ENCODE results near the gene RALGPS1. TPM values are rescaled to one million over a fixed set of nuclear protein-coding genes. Genes with fewer than 3 reads are reported as not detected.

Gene RALGPS1
- polyA plus RNA-seq, 3 donors: 0.60 to 4.6 (median 1.3) TPM

DNA sequence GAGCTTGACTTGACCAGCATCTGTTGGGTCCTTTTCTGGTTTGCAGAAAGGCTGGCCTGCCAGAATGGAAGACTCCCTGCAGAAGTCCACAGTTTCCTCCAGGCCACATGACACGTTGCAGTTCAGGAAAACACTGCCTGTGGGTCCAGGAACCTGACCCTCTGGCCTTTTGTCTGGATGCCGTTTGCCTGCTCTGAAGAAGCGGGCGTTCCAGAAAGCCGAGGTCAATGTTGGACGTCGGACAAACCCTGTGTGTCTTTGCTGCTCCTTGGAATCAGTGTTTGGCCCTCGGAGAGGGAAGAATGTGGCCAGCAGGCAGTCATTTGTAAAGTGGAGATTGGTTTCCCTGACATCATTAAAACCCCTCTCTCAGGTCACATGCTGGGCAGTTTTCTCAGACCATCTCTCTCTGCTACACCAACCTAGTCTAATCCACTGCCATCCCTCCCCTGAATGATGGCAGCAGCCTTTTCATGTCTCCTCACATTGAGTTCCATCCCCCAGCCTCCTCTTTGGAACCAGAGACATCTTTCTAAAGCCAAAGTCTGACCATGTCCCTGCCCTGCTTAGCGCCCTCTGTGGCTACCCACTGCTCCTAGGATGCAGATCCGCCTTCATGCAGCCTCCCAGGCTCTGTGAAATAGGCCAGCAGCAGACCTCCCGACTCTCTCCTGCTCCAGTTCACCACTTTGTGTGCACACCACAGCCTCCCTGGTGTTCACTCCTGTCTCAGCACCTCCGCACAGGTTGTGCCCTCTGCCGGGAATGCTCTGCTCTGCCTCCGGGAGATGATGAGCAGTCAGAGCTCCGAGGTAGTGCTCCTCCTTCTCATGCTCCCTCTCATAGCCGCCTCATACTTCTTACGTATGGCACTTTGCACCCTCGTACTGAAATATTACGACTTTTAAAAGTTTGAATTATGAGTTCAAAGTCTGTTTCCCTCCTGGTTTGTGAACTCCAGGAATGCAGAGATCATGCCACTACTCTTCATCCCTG, 75.6 kb downstream of the RALGPS1 start:
- Histone ChIP-seq H3K79me2 (ENCODE audit: insufficient read depth, low read length) (no peaks in the 10 kb centered on the region), H3K4me1 (ENCODE audit: control insufficient read depth in 1 of 2, insufficient read depth in 2 of 2, low read length in 2 of 2) (peaks cover 19 to 21% of the 10 kb centered on the region in 2 donors), H3K4me3 (replicated peaks in 1 of 3; ENCODE audit: low read depth in 2 of 3, low read length in 3 of 3) (no peak overlapping the region), H3K36me3 (replicated peaks in 1 of 2; ENCODE audit: control insufficient read depth in 1 of 2, insufficient read depth in 2 of 2, low read length in 2 of 2) (no peaks in the 10 kb centered on the region), H2AFZ (ENCODE audit: insufficient read depth, low read depth, low read length, poor library complexity, severe bottlenecking) (no peak overlapping the region), H3K27me3 (ENCODE audit: control insufficient read depth in 2 of 2, insufficient read depth in 2 of 2, low read length in 2 of 2) (peaks cover 63 to 76% of the 10 kb centered on the region in 2 donors), H3K4me2 (replicated peaks; ENCODE audit: extremely low read depth, low read length, poor library complexity, severe bottlenecking) (no peak overlapping the region), H3K9me3 (replicated peaks in 1 of 2; ENCODE audit: control insufficient read depth in 1 of 2, insufficient read depth in 1 of 2, low read length in 2 of 2) (peaks cover 4 to 61% of the 10 kb centered on the region in 2 donors), H3K27ac (ENCODE audit: low read depth in 1 of 2, low read length in 2 of 2) (no peak overlapping the region), H4K20me1 (ENCODE audit: insufficient read depth, low read length) (peaks cover 12% of the 10 kb centered on the region), H3K9ac (ENCODE audit: insufficient read depth, low read length, poor library complexity, severe bottlenecking) (no peak overlapping the region)
- H3K4me1 Mint-ChIP-seq: peaks cover 20% of the 10 kb centered on the region
- H3K27ac Mint-ChIP-seq: no peak overlapping the region
- 92% methylated on average over 11 of the region's 19 CpGs for WGBS (ENCODE audit: insufficient coverage)
- peaks cover 31 to 35% of the 10 kb centered on the region in 2 donors for H3K36me3 Mint-ChIP-seq
- peaks cover 78 to 87% (median 78%) of the 10 kb centered on the region in 3 donors for H3K27me3 Mint-ChIP-seq (ENCODE audit: low read depth in 3 of 3)
- peaks cover 15 to 39% (median 31%) of the 10 kb centered on the region in 7 donors for H3K9me3 Mint-ChIP-seq
- no peak for DNase-seq
- peak overlapping the region in 1 of 2 donors; percentile 90 for H3K4me3 Mint-ChIP-seq
- intact Hi-C loops (cut with micrococcal nuclease): no loop called here
- TF ChIP-seq, protein P1, sequence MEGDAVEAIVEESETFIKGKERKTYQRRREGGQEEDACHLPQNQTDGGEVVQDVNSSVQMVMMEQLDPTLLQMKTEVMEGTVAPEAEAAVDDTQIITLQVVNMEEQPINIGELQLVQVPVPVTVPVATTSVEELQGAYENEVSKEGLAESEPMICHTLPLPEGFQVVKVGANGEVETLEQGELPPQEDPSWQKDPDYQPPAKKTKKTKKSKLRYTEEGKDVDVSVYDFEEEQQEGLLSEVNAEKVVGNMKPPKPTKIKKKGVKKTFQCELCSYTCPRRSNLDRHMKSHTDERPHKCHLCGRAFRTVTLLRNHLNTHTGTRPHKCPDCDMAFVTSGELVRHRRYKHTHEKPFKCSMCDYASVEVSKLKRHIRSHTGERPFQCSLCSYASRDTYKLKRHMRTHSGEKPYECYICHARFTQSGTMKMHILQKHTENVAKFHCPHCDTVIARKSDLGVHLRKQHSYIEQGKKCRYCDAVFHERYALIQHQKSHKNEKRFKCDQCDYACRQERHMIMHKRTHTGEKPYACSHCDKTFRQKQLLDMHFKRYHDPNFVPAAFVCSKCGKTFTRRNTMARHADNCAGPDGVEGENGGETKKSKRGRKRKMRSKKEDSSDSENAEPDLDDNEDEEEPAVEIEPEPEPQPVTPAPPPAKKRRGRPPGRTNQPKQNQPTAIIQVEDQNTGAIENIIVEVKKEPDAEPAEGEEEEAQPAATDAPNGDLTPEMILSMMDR (IDR thresholded peaks at IDR 0.05): no peak

DNA sequence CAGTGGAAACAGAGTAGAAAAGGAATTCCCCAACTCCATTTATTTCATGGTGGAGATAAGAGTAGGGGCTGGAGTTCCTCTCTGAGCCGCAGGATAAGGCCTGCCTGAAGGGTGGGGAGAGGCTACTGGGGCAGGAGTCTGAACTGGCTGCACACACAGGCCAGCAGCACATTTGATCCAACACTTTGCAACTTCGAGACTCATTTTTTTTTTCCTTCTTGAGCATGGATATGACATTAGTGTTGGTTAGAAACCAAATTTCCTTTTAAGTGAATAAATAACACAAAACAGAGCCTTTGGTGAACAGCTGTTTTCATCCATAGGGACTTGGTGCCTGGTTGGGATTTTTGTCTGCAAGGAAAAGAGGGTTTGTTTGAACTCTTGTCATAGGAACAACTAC, 76.6 kb downstream of the RALGPS1 start:
- Histone ChIP-seq H3K27ac (ENCODE audit: low read depth in 1 of 2, low read length in 2 of 2) (no peak overlapping the region), H3K9me3 (replicated peaks in 1 of 2; ENCODE audit: control insufficient read depth in 1 of 2, insufficient read depth in 1 of 2, low read length in 2 of 2) (peaks cover 4 to 61% of the 10 kb centered on the region in 2 donors), H3K27me3 (ENCODE audit: control insufficient read depth in 2 of 2, insufficient read depth in 2 of 2, low read length in 2 of 2) (peaks cover 63 to 75% of the 10 kb centered on the region in 2 donors), H3K4me2 (replicated peaks; ENCODE audit: extremely low read depth, low read length, poor library complexity, severe bottlenecking) (no peak overlapping the region), H3K36me3 (replicated peaks in 1 of 2; ENCODE audit: control insufficient read depth in 1 of 2, insufficient read depth in 2 of 2, low read length in 2 of 2) (no peaks in the 10 kb centered on the region), H2AFZ (ENCODE audit: insufficient read depth, low read depth, low read length, poor library complexity, severe bottlenecking) (no peak overlapping the region), H4K20me1 (ENCODE audit: insufficient read depth, low read length) (peaks cover 12% of the 10 kb centered on the region), H3K79me2 (ENCODE audit: insufficient read depth, low read length) (no peaks in the 10 kb centered on the region), H3K9ac (ENCODE audit: insufficient read depth, low read length, poor library complexity, severe bottlenecking) (no peak overlapping the region), H3K4me3 (replicated peaks in 1 of 3; ENCODE audit: low read depth in 2 of 3, low read length in 3 of 3) (no peak overlapping the region), H3K4me1 (ENCODE audit: control insufficient read depth in 1 of 2, insufficient read depth in 2 of 2, low read length in 2 of 2) (peaks cover 12 to 13% of the 10 kb centered on the region in 2 donors)
- no peak for DNase-seq
- no peak overlapping the region for H3K27ac Mint-ChIP-seq
- WGBS (ENCODE audit: insufficient coverage): no CpG with 5 or more reads among the region's 2 CpGs
- peaks cover 12% of the 10 kb centered on the region for H3K4me1 Mint-ChIP-seq
- peaks cover 31 to 35% of the 10 kb centered on the region in 2 donors for H3K36me3 Mint-ChIP-seq
- peaks cover 77 to 88% (median 80%) of the 10 kb centered on the region in 3 donors for H3K27me3 Mint-ChIP-seq (ENCODE audit: low read depth in 3 of 3)
- TF ChIP-seq, protein P1 (IDR thresholded peaks at IDR 0.05): no peak
- intact Hi-C loops (cut with micrococcal nuclease): no loop called here
- peaks cover 20 to 44% (median 35%) of the 10 kb centered on the region in 7 donors for H3K9me3 Mint-ChIP-seq
- peak overlapping the region in 1 of 2 donors; percentile 44 for H3K4me3 Mint-ChIP-seq

Measured in CD14-positive monocyte (primary cell).